Body of pancreas (tissue), 4 donors: ENCODE results near the gene C4orf50. TPM values are rescaled to one million over a fixed set of nuclear protein-coding genes. Genes with fewer than 3 reads are reported as not detected.

Experiments
- ATAC-seq: fragments of 150-250 bp; one replicate; pipeline ENCODE4 v1.9.1; 2016
- DNase-seq, 4 donors: peaks; one replicate each; pipeline ENCODE4 v3.0.0-alpha.2; 2019
- H3K27ac ChIP-seq, 4 donors: fragments of 200-600 bp; sonication (generic); 1 replicate in 3 of 4; 2 replicates in 1 of 4; pipeline versions ENCODE4 v1.5.1 to v1.6.1; 2016 to 2019; ENCODE audit warnings: mild to moderate bottlenecking in 1 of 4, mixed read lengths in 1 of 4, moderate library complexity in 1 of 4
- H3K27me3 ChIP-seq, 2 donors: fragments of 200-600 bp; sonication (generic); one replicate each; pipeline ENCODE4 v1.6.0; 2016; ENCODE audit warnings: mild to moderate bottlenecking in 1 of 2
- H3K36me3 ChIP-seq, 2 donors: fragments of 200-600 bp; sonication (generic); replicated peaks in 1 of 2; 2 replicates each; pipeline ENCODE4 v1.5.1; 2016; ENCODE audit warnings: low read depth in 2 of 2; ENCODE audit not compliant: insufficient read depth in 1 of 2
- H3K4me1 ChIP-seq: fragments of 200-600 bp; sonication (generic); one replicate; pipeline ENCODE4 v1.6.0; 2016
- H3K4me3 ChIP-seq, 2 donors: fragments of 200-600 bp; sonication (generic); 1 replicate in 1 of 2; 2 replicates in 1 of 2; pipeline ENCODE4 v1.5.1; 2016 to 2019
- H3K9me3 ChIP-seq, 3 donors: fragments of 200-600 bp; sonication (generic); 1 replicate in 2 of 3; 2 replicates in 1 of 3; pipeline ENCODE4 v1.5.1; 2016
- POLR2A ChIP-seq, 3 donors: fragments of 450-650 bp; IDR thresholded peaks; one replicate each; pipeline ENCODE4 v1.6.1; 2016; ENCODE audit warnings: antibody characterized with exemption in 3 of 3, mild to moderate bottlenecking in 2 of 3
- WGBS, 2 donors: methylation state at CpG; one replicate each; pipeline ENCODE4 v1.1.5; 2017; 5-methylcytosine and 5-hydroxymethylcytosine counted together
- intact Hi-C: fragments of 100-400 bp; cut with DNase I; formaldehyde crosslinking; loops from one replicate; pipeline ENCODE4 v1.15.1; 2023
- total RNA-seq, 2 donors: library from RNA; depleted of rRNA; stranded (reverse); fragments of >200 nt; gene quantifications; one replicate each; pipeline ENCODE4 v1.1.0, GENCODE V29; 2016
- TF ChIP-seq, protein P1 (sequence below), 7 experiments: fragments of 450-650 bp in 4 of 7; fragments of 200-600 bp in 3 of 7; sonication (generic) in 3 of 7; IDR thresholded peaks; one replicate each; pipeline ENCODE4 v1.5.1; 2016 to 2019; ENCODE audit warnings: antibody characterized with exemption in 7 of 7

The C4orf50 gene
- total RNA-seq, 2 donors from 2014 or later = 0.26 TPM; not detected in 1

DNA sequence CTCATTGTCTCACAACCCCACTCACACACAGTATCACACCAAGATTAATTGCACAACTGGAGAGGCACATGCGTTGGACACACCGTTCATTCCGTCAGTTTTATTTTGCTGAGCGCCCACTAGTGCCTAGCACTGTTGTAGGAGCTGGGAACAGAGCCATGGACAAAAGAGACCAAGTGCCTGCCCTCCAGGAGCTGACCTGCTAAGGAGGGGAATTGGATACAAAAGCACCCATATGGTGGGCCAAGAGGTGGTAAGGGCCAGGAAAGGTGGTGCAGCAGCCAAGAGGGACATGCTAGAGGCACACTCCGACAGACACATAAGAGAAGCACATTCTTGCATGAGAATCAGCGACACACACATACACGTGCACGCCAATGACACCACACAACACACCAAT, 124.6 kb downstream of the C4orf50 start:
- no peak for TF ChIP-seq POLR2A (IDR thresholded peaks at IDR 0.05)
- TF ChIP-seq, protein P1, sequence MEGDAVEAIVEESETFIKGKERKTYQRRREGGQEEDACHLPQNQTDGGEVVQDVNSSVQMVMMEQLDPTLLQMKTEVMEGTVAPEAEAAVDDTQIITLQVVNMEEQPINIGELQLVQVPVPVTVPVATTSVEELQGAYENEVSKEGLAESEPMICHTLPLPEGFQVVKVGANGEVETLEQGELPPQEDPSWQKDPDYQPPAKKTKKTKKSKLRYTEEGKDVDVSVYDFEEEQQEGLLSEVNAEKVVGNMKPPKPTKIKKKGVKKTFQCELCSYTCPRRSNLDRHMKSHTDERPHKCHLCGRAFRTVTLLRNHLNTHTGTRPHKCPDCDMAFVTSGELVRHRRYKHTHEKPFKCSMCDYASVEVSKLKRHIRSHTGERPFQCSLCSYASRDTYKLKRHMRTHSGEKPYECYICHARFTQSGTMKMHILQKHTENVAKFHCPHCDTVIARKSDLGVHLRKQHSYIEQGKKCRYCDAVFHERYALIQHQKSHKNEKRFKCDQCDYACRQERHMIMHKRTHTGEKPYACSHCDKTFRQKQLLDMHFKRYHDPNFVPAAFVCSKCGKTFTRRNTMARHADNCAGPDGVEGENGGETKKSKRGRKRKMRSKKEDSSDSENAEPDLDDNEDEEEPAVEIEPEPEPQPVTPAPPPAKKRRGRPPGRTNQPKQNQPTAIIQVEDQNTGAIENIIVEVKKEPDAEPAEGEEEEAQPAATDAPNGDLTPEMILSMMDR (IDR thresholded peaks at IDR 0.05) = no peak
- intact Hi-C loops = no loop called here
- Histone ChIP-seq H3K27me3 (peaks cover 0 to 30% of the 10 kb centered on the region in 2 donors), H3K4me3 (no peak overlapping the region), H3K36me3 (no peaks in the 10 kb centered on the region), H3K27ac (no peak overlapping the region), H3K9me3 (no peaks in the 10 kb centered on the region), H3K4me1 (peaks cover 13% of the 10 kb centered on the region)
- 58 to 65% methylated on average over 8 of the region's 8 CpGs for WGBS, 2 donors
- ATAC-seq (no peak), DNase-seq (no peak)

DNA sequence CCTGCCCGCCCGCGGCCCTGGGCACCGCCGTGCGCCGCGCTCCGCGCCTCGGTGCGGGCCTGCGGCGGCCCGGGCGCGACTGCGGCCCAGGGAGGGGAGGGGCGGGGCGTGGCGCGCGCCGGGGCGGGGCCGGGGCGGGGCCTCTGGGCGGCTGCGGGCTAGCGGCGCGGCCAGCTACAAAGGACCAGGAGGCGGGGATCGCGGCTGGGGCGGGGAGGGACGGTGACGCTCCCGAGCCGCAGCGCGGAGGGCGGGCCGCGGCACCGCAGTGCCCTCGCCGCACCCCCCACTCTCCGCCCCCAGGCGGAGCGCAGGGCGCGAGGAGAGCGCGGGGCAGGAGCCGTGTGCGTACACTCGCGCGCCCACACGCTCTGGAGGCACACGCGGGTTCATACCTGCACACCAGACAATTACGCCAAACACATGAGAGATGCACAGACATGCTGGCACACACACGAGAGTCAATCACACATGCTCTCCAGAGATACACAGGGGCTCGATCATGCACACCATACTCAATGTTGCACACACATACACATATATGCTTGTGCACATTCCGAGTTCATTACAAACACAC, 125.1 kb downstream of the C4orf50 start, which contains the start of gene CRMP1:
CRMP1 (minus strand) TSS at position 83 of the 577 bp plus-strand sequence. CDS start 117 bp downstream, outside the sequence.
- Histone ChIP-seq H3K4me3 (no peak within 1 kb of the TSS), H3K27me3 (peaks cover 0 to 32% of the 10 kb centered on the region in 2 donors), H3K27ac (no peak within 1 kb of the TSS), H3K4me1 (peaks cover 16% of the 10 kb centered on the region), H3K9me3 (no peaks in the 10 kb centered on the region), H3K36me3 (no peaks in the 10 kb centered on the region)
- ATAC-seq = peak; percentile 62
- WGBS, 2 donors = 5 to 60% methylated on average over 2 to 44 of the region's 67 CpGs
- TF ChIP-seq POLR2A (IDR thresholded peaks at IDR 0.05) = no peak
- TF ChIP-seq, protein P1 (IDR thresholded peaks at IDR 0.05) = no peak
- DNase-seq = peak in 1 of 4 donors; percentile 47
- intact Hi-C loops = no loop called here

DNA sequence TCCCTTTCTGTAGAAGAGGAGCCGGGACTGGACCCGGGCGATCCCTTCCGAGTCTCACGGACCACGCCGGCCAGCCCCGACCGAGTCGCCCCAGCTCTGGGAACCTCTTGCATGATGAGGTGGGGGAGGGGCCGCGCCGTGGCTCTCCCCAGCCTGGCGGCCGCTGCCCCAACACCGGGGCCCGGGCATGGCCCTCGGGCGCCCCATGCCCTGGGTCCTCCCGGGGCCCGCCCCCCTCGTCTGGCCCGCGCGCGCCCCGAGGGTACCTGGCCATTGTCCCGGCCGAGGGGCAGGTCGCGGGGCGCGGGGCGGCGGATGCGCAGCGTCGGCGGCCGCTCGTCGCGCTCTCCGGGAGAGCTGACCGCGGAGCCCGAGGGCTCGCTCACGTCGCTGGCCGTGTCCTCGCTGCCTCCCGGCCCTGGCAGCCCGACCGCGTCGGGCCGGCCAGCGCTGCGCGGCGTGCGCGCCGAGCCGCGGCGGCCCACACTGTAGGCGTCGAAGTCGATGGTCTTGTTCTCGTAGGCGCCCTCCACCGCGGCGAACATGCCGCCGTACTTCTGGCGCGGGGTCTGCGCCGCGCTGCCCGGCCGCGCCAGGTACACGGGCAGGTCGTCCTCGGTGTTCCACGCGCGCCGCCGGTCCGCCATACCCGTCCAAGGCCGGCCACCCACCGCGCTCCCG, 125.8 kb downstream of the C4orf50 start:
- no peaks in the 10 kb centered on the region for H3K36me3 ChIP-seq
- H3K4me1 ChIP-seq = peaks cover 22% of the 10 kb centered on the region
- peaks cover 0 to 38% of the 10 kb centered on the region in 2 donors for H3K27me3 ChIP-seq
- H3K27ac ChIP-seq = no peak overlapping the region
- DNase-seq (peak in 1 of 4 donors; percentile 21), ATAC-seq (no peak)
- H3K9me3 ChIP-seq = no peaks in the 10 kb centered on the region
- TF ChIP-seq, protein P1 (IDR thresholded peaks at IDR 0.05) = no peak
- no peak for TF ChIP-seq POLR2A (IDR thresholded peaks at IDR 0.05)
- intact Hi-C loops = no loop called here
- 3% methylated on average over 88 of the region's 100 CpGs; no CpG with 5 or more reads in 1 of the 2 donors for WGBS, 2 donors
- H3K4me3 ChIP-seq = no peak overlapping the region

- intact Hi-C loops = no loop called here
- Histone ChIP-seq H3K4me3 (no peak overlapping the region), H3K9me3 (no peaks in the 10 kb centered on the region), H3K27ac (no peak overlapping the region), H3K27me3 (peaks cover 0 to 40% of the 10 kb centered on the region in 2 donors), H3K36me3 (no peaks in the 10 kb centered on the region), H3K4me1 (peaks cover 26% of the 10 kb centered on the region)
- WGBS, 2 donors = 10 to 11% methylated on average over 34 of the region's 34 CpGs
- TF ChIP-seq POLR2A (IDR thresholded peaks at IDR 0.05) = no peak
- TF ChIP-seq, protein P1 (IDR thresholded peaks at IDR 0.05) = no peak
- ATAC-seq (no peak), DNase-seq (no peak)
These were observed 126.5 kb downstream of the C4orf50 start for GRCh38 chr4:5891563-5892322.
